Measurements from ENCODE around the gene FHAD1. TPM values are rescaled to one million over a fixed set of nuclear protein-coding genes. Genes with fewer than 3 reads are reported as not detected.

Gene FHAD1
- polyA plus RNA-seq, 1 of the 3 experiments (the other 2 are of a cell fraction) = 0.48 TPM

GRCh38 chr1:15213341-15213821, 33.6 kb upstream of the FHAD1 start:
- Histone ChIP-seq H3K4me2 (0 out of 2 replicates have a peak overlapping the region, but pooled peaks have one; percentile 10), H3K27ac (ENCODE audit: low read depth in 2 of 2, low read length in 1 of 2) (no peak overlapping the region; a peak in 1 of 4 replicates), H3K9me2 (no peaks in the 10 kb centered on the region), H3K79me2 (ENCODE audit: insufficient read depth) (no peaks in the 10 kb centered on the region), H4K20me1 (ENCODE audit: insufficient read depth) (0 out of 2 replicates have a peak, but pooled peaks cover 2% of the 10 kb centered on the region), H3K9ac (no peak overlapping the region), H3K27me3 (ENCODE audit: insufficient read depth) (no peaks in the 10 kb centered on the region), H3K9me3 (no peaks in the 10 kb centered on the region), H3K36me3 (replicated peaks in 1 of 2; ENCODE audit: control insufficient read depth in 1 of 2, insufficient read depth in 2 of 2, low read length in 1 of 2) (no peaks in the 10 kb centered on the region), H3K4me1 (ENCODE audit: control insufficient read depth in 1 of 2, insufficient read depth in 2 of 2, low read depth in 1 of 2, low read length in 1 of 2) (peaks cover 0 to 21% of the 10 kb centered on the region in 2 experiments; a peak in 2 of 4 replicates), H2AFZ (ENCODE audit: low read depth) (no peak overlapping the region), H3K4me3 (ENCODE audit: low read depth in 2 of 2, low read length in 1 of 2) (no peak overlapping the region), H3F3A (replicated peaks; ENCODE audit: insufficient read depth) (no peaks in the 10 kb centered on the region)
- TF ChIP-seq FOXM1 (IDR thresholded peaks at IDR 0.05; ENCODE audit: low read depth) = no peak
- TF ChIP-seq, protein P1, sequence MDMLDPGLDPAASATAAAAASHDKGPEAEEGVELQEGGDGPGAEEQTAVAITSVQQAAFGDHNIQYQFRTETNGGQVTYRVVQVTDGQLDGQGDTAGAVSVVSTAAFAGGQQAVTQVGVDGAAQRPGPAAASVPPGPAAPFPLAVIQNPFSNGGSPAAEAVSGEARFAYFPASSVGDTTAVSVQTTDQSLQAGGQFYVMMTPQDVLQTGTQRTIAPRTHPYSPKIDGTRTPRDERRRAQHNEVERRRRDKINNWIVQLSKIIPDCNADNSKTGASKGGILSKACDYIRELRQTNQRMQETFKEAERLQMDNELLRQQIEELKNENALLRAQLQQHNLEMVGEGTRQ (IDR thresholded peaks at IDR 0.05; ENCODE audit: borderline replicate concordance, low read depth, low read length) = no peak
- POLR2A ChIA-PET = no interaction called here
- WGBS (ENCODE audit: low lambda C conversion rate) = 83% methylated on average over 7 of the region's 7 CpGs
- DNase-seq = no peak
- CTCF ChIA-PET = interaction anchor here (0.9 kb wide), 1 partner anchor 10 kb away, joined by 5 read pairs; no protein-coding TSS in a partner anchor

GRCh38 chr1:15214527-15214926, 32.5 kb upstream of the FHAD1 start:
- Histone ChIP-seq H4K20me1 (ENCODE audit: insufficient read depth) (0 out of 2 replicates have a peak, but pooled peaks cover 2% of the 10 kb centered on the region), H3K4me3 (ENCODE audit: low read depth in 2 of 2, low read length in 1 of 2) (no peak overlapping the region), H3K79me2 (ENCODE audit: insufficient read depth) (no peaks in the 10 kb centered on the region), H3K9ac (no peak overlapping the region), H3K27ac (ENCODE audit: low read depth in 2 of 2, low read length in 1 of 2) (no peak overlapping the region; a peak in 1 of 4 replicates), H3K9me3 (no peaks in the 10 kb centered on the region), H3K4me1 (ENCODE audit: control insufficient read depth in 1 of 2, insufficient read depth in 2 of 2, low read depth in 1 of 2, low read length in 1 of 2) (peaks cover 0 to 27% of the 10 kb centered on the region in 2 experiments; a peak in 2 of 4 replicates), H3F3A (replicated peaks; ENCODE audit: insufficient read depth) (no peaks in the 10 kb centered on the region), H2AFZ (ENCODE audit: low read depth) (no peak overlapping the region), H3K9me2 (no peaks in the 10 kb centered on the region), H3K4me2 (no peak overlapping the region), H3K36me3 (replicated peaks in 1 of 2; ENCODE audit: control insufficient read depth in 1 of 2, insufficient read depth in 2 of 2, low read length in 1 of 2) (peaks cover 0 to 4% of the 10 kb centered on the region in 2 experiments), H3K27me3 (ENCODE audit: insufficient read depth) (no peaks in the 10 kb centered on the region)
- WGBS (ENCODE audit: low lambda C conversion rate) = 86% methylated on average over 13 of the region's 19 CpGs
- DNase-seq = no peak
- ChIA-PET POLR2A (no interaction called here), CTCF (interaction anchor here (0.9 to 1.3 kb wide), 2 partner anchors 15 to 86 kb away, joined by 3 read pairs; no protein-coding TSS in a partner anchor)
- TF ChIP-seq YY1 (IDR thresholded peaks at IDR 0.05; ENCODE audit: low read depth) (no peak), CHD2 (IDR thresholded peaks at IDR 0.05; ENCODE audit: low read length, partially characterized antibody) (no peak)

DNA sequence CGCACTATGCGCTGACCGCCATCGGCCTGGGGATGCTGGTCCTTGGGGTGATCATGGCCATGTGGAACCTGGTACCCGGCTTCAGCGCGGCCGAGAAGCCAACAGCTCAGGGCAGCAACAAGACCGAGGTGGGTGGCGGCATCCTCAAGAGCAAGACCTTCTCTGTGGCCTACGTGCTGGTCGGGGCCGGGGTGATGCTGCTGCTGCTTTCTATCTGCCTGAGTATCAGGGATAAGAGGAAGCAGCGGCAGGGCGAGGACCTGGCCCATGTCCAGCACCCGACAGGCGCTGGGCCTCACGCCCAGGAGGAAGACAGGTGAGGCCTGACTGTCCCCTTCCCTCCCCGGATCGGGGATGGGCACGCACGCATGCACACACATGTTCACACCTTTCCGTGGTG, 31.9 kb upstream of the FHAD1 start:
- POLR2A ChIA-PET = no interaction called here
- peaks cover 0 to 27% of the 10 kb centered on the region in 2 experiments; a peak in 2 of 4 replicates for H3K4me1 ChIP-seq (ENCODE audit: control insufficient read depth in 1 of 2, insufficient read depth in 2 of 2, low read depth in 1 of 2, low read length in 1 of 2)
- no peak overlapping the region for H3K9ac ChIP-seq
- no peaks in the 10 kb centered on the region for H3F3A ChIP-seq (replicated peaks; ENCODE audit: insufficient read depth)
- H3K79me2 ChIP-seq (ENCODE audit: insufficient read depth) = no peaks in the 10 kb centered on the region
- H3K4me2 ChIP-seq = no peak overlapping the region
- H3K27ac ChIP-seq (ENCODE audit: low read depth in 2 of 2, low read length in 1 of 2) = no peak overlapping the region; a peak in 1 of 4 replicates
- 98% methylated on average over 19 of the region's 23 CpGs for WGBS (ENCODE audit: low lambda C conversion rate)
- CTCF ChIA-PET = interaction anchor here (1.1 to 1.3 kb wide), 2 partner anchors 16 to 37 kb away, joined by 3 to 4 read pairs; no protein-coding TSS in a partner anchor
- H3K9me2 ChIP-seq = no peaks in the 10 kb centered on the region
- 0 out of 2 replicates have a peak, but pooled peaks cover 2% of the 10 kb centered on the region for H4K20me1 ChIP-seq (ENCODE audit: insufficient read depth)
- no peak overlapping the region for H2AFZ ChIP-seq (ENCODE audit: low read depth)
- no peak overlapping the region for H3K4me3 ChIP-seq (ENCODE audit: low read depth in 2 of 2, low read length in 1 of 2)
- H3K9me3 ChIP-seq = no peaks in the 10 kb centered on the region
- H3K36me3 ChIP-seq (replicated peaks in 1 of 2; ENCODE audit: control insufficient read depth in 1 of 2, insufficient read depth in 2 of 2, low read length in 1 of 2) = peaks cover 0 to 9% of the 10 kb centered on the region in 2 experiments
- no peak for DNase-seq
- TF ChIP-seq MEF2A (IDR thresholded peaks at IDR 0.05; ENCODE audit: borderline replicate concordance, low read depth) (no peak), GATA2 (CRISPR knock-in tag; IDR thresholded peaks at IDR 0.05) (no peak), RFX5 (IDR thresholded peaks at IDR 0.05; ENCODE audit: low read length) (no peak), FOSL2 (IDR thresholded peaks at IDR 0.05; ENCODE audit: borderline replicate concordance, low read depth) (no peak), FOXJ3 (CRISPR knock-in tag; IDR thresholded peaks at IDR 0.05) (no peak), RXRA (IDR thresholded peaks at IDR 0.05; ENCODE audit: borderline replicate concordance, low read depth) (no peak), MXI1 (IDR thresholded peaks at IDR 0.05; ENCODE audit: low read depth, low read length) (no peak), RCOR1 (IDR thresholded peaks at IDR 0.05; ENCODE audit: low read length) (no peak), SMC3 (IDR thresholded peaks at IDR 0.05; ENCODE audit: low read depth, low read length) (no peak), RAD21 (IDR thresholded peaks at IDR 0.05; ENCODE audit: low read length) (no peak), POLR2AphosphoS5 (IDR thresholded peaks at IDR 0.05; ENCODE audit: low read depth, low read length) (no peak)
- TF ChIP-seq, protein P1 (IDR thresholded peaks at IDR 0.05; ENCODE audit: borderline replicate concordance, low read depth, low read length) = no peak
- TF ChIP-seq, protein P2, sequence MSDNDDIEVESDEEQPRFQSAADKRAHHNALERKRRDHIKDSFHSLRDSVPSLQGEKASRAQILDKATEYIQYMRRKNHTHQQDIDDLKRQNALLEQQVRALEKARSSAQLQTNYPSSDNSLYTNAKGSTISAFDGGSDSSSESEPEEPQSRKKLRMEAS (IDR thresholded peaks at IDR 0.05; ENCODE audit: low read depth) = no peak
- TF ChIP-seq, protein P3, sequence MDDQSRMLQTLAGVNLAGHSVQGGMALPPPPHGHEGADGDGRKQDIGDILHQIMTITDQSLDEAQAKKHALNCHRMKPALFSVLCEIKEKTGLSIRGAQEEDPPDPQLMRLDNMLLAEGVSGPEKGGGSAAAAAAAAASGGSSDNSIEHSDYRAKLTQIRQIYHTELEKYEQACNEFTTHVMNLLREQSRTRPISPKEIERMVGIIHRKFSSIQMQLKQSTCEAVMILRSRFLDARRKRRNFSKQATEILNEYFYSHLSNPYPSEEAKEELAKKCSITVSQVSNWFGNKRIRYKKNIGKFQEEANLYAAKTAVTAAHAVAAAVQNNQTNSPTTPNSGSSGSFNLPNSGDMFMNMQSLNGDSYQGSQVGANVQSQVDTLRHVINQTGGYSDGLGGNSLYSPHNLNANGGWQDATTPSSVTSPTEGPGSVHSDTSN (IDR thresholded peaks at IDR 0.05) = no peak
- no peaks in the 10 kb centered on the region for H3K27me3 ChIP-seq (ENCODE audit: insufficient read depth)

All from SK-N-SH (cell line).